ENCODE data around the gene ATP5ME.
"Not testable (repeated sequence)": the region's sequence is repeated elsewhere in the genome, so short reads cannot be mapped to it uniquely, and the experiment has no call there.

Gene ATP5ME

GRCh38 chr4:653831-654502 lies 20.1 kb downstream of the ATP5ME start:
- DNase-seq = no peak

DNA sequence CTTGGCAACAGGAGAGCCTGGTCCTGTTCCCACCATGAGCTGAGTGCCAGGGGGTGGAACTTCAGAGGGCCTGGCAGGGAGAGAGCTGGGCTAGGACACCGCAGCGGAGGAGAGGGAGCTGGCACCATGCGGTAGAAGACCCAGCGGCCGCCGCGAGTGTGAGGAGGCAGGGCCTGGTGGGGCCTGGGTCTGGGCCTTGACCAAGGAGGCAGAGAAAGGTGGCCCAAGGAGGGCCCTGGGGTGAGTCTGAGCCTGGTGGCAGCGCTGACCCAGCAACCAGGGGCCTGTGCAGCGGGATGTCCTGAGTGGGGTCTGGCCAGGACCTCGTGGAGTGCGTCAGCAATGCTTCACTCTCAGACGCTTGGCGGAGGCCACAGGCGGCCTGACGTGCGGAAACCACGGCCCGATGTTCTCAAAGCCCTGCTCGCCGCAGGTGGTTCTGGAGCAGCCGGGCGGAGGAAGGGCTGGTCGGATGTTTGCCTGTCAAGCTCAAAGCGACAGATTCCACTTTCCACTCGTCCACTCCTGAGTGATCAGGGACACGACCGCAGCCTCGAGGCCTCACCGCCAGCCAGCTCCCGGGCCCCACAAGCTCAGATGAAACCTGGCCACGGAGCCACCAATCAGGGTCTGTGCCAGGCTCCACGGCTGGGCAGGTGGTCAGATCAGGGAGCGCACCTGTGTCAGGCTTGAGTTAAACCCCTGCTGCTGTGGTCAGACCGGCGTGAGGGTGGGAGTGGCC lies 20.8 kb downstream of the ATP5ME start:
- DNase-seq = no peak

GRCh38 chr4:651884-652642 lies 22.0 kb downstream of the ATP5ME start:
- no peak for DNase-seq

DNA sequence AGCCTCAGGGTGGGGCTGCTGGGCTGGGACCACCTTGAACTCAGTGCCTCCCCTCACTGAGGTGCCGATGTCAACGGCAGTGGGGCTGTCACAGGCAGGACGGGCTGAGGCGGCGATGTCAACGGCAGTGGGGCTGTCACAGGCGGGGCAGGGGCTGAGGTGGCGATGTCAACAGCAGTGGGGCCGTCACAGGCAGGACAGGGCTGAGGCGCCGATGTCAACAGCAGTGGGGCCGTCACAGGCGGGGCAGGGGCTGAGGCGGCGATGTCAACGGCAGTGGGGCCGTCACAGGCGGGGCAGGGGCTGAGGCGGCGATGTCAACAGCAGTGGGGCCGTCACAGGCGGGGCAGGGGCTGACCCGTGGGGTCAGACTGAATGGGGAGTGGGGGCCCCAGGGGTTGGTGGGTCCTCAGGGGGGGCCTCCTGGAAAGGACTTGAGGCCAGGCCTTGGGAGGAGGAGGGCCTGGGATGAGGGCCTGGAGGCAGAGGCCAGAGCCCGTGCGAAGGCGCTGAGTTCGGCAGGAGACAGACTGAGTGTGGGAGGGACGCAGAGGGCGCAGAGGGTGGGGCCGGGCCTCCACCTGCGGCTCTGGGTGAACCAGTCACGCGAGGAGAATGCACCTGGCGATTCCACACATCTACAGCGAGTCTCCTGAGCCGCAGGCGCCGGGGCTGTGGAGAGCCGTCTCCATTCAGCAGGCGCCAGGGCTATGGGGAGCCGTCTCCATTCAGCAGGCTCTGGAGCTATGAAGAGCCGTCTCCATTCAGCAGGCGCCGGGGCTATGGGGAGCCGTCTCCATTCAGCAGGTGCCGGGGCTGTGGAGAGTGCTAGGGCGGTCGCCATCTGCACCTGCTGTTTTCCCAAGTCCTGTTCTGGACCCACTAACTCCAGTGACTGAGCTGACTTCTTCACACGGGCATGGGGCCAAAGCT lies 22.9 kb downstream of the ATP5ME start:
- no peak for DNase-seq

DNA sequence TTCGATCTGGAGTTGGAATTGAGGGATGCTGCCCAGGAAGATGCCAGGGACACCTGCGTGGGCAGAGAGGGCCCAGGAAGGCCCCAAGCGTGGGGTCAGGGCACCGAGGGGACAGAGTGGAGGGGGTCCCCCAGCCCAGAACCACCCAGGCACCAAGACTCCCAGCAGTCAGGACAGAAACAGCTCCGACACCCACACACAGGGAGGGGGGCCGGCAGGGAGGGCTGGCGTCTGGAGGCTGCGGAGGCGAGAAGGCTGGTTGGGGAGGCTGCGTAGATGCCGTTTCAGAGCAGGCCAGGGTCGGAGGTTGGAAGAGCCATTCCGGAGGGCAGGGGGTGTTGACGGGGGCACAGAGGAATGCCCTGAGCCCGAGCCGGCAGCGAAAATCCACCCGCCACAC lies 23.6 kb downstream of the ATP5ME start:
- DNase-seq = no peak

GRCh38 chr4:649751-650310 lies 24.2 kb downstream of the ATP5ME start:
- DNase-seq = no peak

DNA sequence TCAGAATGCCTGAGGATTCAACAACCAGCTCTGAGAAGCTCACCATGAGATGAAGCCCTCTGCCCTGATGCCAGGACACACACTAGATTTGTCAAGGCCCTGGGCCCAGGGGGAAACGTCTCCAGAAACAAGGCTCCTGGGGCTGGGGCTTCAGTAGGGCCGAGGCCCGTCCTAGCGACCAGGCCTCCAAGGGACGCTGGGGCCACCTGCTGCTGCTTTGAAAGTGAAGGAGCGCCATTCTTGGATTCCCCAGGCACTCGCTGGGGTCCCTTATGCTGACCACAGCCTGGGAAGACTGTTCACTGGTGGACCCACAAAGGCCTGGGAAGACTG lies 24.8 kb downstream of the ATP5ME start:
- DNase-seq = no peak

GRCh38 chr4:648579-649292 lies 25.3 kb downstream of the ATP5ME start:
- DNase-seq = no peak

GRCh38 chr4:647481-647880 lies 26.6 kb downstream of the ATP5ME start:
- no peak for DNase-seq

- DNase-seq = peak; percentile 27
These were observed 27.6 kb downstream of the ATP5ME start for GRCh38 chr4:646460-646859.

DNA sequence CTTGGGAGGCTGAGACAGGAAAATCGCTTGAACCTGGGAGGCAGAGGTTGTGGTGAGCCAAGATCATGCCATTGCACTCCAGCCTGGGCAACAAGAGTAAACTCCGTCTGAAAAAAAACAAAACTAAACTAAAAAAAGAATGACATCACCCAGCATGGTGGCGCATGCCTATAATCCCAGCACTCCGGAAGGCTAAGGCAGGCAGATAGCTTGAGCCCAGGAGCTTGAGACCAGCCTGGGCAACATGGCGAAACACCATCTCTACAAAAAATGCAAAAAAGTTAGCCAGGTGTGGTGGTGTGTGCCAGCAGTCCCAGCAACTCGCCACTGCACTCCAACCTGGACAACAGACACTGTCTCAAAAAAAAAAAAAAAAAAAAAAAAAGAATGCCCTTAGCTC lies 31.7 kb downstream of the ATP5ME start:
- not testable (repeated sequence) for DNase-seq

DNA sequence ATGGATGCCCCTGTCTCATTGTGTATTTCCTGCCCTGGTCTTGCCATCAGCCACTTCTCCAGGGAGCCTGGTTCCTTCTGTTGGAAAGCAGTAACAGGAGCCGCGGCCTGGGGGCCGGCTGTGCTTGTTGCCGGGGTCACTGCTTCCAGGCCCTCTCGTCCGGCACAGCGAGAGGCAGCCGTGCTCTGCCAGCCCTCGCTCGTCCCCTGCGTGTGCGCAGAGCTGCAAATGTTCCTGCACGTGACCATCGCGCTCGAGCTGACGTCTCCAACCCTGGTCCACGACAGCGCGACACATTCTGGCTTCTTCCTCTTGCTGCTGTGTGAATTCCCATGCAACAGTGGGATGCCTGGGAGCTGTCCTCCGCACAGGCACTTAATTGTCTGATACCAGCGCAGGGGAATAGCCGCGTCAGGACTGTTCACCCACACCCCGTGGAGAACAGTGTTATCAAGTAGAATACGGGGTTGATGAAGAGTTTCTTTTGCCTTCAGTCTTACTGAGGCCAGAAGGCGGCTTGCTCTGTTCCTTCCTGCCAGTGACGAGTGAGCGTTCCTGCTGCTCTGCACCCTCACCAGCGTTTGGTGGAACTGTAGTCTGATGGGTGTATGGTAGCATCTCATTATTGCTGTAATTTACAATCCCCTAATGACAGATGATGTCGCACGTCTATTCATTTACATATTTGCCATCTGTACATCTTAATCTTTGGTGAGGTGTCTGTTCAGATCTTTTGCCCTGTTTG lies 36.4 kb downstream of the ATP5ME start:
- DNase-seq = no peak

DNA sequence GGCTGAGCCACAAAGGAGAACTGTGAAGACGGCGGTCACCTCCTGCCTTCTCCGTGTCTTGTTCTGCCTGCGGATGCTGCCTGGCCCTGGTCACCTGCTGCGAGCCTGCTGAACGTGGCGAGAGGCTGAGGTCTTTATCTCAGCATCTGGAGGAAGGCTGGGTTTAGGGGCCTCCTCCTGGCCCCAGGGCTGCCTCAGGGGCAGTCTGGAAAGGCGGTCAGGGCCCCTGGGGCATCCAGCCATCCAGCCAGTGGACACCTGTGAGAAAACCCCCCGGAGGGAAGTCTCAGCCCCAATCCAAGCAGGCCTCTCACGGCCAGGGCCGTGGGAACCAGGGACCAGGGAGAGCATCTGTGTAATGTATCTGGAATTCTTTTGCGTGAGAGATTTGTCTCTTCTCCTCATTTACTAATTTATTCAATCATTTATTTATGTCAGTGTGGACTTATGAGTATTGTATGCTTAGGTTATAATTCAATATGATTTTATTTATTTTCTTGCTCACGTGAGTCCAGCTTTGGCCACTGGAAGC lies 37.4 kb downstream of the ATP5ME start:
- no peak for DNase-seq

- no peak for DNase-seq
These were observed 38.0 kb downstream of the ATP5ME start for GRCh38 chr4:635851-636627.

DNA sequence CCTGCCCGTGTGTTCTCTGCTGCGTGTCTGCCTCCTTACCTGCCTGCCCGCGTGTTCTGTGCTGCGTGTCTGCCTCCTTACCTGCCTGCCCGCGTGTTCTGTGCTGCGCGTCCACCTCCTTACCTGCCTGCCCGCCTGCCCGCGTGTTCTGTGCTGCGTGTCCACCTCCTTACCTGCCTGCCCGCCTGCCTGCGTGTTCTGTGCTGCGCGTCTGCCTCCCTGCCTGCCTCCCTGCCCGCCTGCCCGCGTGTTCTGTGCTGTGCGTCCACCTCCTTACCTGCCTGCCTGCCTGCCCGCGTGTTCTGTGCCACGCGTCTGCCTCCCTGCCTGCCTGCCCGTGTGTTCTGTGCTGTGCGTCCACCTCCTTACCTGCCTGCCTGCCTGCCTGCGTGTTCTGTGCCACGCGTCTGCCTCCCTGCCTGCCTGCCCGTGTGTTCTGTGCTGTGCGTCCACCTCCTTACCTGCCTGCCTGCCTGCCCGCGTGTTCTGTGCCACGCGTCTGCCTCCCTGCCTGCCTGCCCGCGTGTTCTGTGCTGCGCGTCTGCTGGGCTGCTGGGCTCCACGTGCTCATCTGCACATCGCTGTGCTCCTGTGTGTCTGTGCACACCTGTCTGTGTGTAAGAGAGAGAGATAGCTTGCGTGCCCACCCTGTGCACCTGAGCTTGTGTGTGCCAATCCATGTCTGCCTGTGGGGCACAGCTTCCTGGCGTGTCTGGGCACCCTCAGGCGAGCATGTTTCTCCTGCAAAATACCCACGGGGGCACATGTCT lies 38.8 kb downstream of the ATP5ME start:
- not testable (repeated sequence) for DNase-seq

GRCh38 chr4:634599-634985 lies 39.5 kb downstream of the ATP5ME start:
- no peak for DNase-seq

DNA sequence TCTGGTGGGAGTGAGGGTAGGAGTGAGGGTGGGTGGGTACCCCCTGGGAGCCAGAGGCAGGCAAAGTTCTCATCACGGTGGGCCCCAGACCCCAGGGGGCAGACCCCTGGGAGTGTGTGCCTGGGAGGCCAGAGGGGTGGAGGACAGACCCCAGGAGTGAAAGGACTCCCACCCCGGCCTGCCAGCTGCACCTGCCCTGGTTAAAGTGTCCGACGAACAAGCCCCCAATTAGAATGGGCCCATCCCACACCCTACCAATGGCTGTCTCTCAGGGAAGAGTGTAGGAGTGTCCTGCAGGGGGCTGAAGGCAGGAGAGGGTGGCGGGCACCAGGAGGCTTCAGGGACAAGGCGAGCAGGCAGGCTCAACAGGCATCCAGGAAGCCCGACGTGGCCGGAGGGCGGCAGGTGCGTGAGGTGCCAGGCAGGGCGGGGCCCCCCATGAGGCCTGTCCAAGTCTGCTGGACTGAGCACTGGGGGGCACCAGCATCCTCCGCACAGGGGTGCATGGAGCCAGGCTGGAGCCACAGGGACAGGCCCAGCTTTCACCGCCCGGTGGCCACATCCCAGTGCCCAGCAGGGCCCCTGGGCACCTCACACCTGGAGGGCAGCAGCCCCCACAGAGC lies 40.0 kb downstream of the ATP5ME start:
- no peak for DNase-seq

- DNase-seq = no peak
These were observed 40.7 kb downstream of the ATP5ME start for GRCh38 chr4:633406-633805.

GRCh38 chr4:632926-633325 lies 41.1 kb downstream of the ATP5ME start:
- no peak for DNase-seq

All from stimulated activated CD4-positive, alpha-beta T cell treated with anti-CD3 and anti-CD28 coated beads, Interleukin-4, amount 100 ng/mL, for 24 hours (primary cell).